SK-N-SH (cell line): ENCODE measurements around the gene SAG. TPM values are rescaled to one million over a fixed set of nuclear protein-coding genes. Genes with fewer than 3 reads are reported as not detected.

Experiments
- CTCF ChIA-PET: fragments of 300-600, 350-600 bp; formaldehyde crosslinking; extraction: SDS; loops from one replicate; lab custom pipeline; 2021; lab: Yijun Ruan, JAX
- POLR2A ChIA-PET: fragments of 350-600 bp; sonication (Branson Sonifier 250); formaldehyde crosslinking; extraction: SDS; loops from one replicate; lab custom pipeline; 2020; ENCODE audit warnings: antibody characterized with exemption, inconsistent platforms; lab: Yijun Ruan, JAX
- DNase-seq: peaks from one replicate; pipeline ENCODE4 v3.0.0; 2012
- H2AFZ ChIP-seq: fragments of 200-600 bp; sonication (generic); 2 replicates; pipeline ENCODE4 v1.8.1; 2016; ENCODE audit warnings: antibody characterized with exemption, mild to moderate bottlenecking, low read depth
- H3F3A ChIP-seq: fragments of 200-600 bp; sonication (generic); replicated peaks from 2 replicates; pipeline ENCODE3; 2016; ENCODE audit warnings: antibody characterized with exemption, mild to moderate bottlenecking; ENCODE audit not compliant: insufficient read depth
- H3K27ac ChIP-seq, 2 experiments: fragments of 200-500 bp in 1 of 2; fragments of 200-600 bp in 1 of 2; sonication (Bioruptor generic) in 1 of 2; sonication (generic), shearing (Covaris generic) in 1 of 2; 2 replicates each; pipeline versions ENCODE4 v1.5.1 to v1.6.1; 2014 to 2016; ENCODE audit warnings: low read depth in 2 of 2, inconsistent platforms in 1 of 2, low read length in 1 of 2, mild to moderate bottlenecking in 1 of 2, mixed read lengths in 1 of 2
- H3K27me3 ChIP-seq: fragments of 200-600 bp; sonication (generic), shearing (Covaris generic); 2 replicates; pipeline ENCODE4 v1.6.1; 2016; ENCODE audit warnings: mixed run types; ENCODE audit not compliant: insufficient read depth
- H3K36me3 ChIP-seq, 2 experiments: fragments of 200-500 bp in 1 of 2; fragments of 200-600 bp in 1 of 2; sonication (Bioruptor generic) in 1 of 2; sonication (generic) in 1 of 2; replicated peaks in 1 of 2; 2 replicates each; pipeline versions ENCODE3 to v1.5.1; 2014 to 2016; ENCODE audit warnings: low read length in 1 of 2, mild to moderate bottlenecking in 1 of 2; ENCODE audit not compliant: insufficient read depth in 2 of 2, control insufficient read depth in 1 of 2
- H3K4me1 ChIP-seq, 2 experiments: fragments of 200-500 bp in 1 of 2; fragments of 200-600 bp in 1 of 2; sonication (Bioruptor generic) in 1 of 2; sonication (generic), shearing (Covaris generic) in 1 of 2; 2 replicates each; pipeline versions ENCODE4 v1.5.1 to v1.6.1; 2014 to 2016; ENCODE audit warnings: low read depth in 1 of 2, low read length in 1 of 2, mixed run types in 1 of 2; ENCODE audit not compliant: insufficient read depth in 2 of 2, control insufficient read depth in 1 of 2
- H3K4me2 ChIP-seq: fragments of 200-600 bp; sonication (generic), shearing (Covaris generic); 2 replicates; pipeline ENCODE4 v1.6.1; 2017; ENCODE audit warnings: mixed run types
- H3K4me3 ChIP-seq, 2 experiments: fragments of 200-500 bp in 1 of 2; fragments of 200-600 bp in 1 of 2; sonication (Bioruptor generic) in 1 of 2; sonication (generic), shearing (Covaris generic) in 1 of 2; 2 replicates each; pipeline versions ENCODE4 v1.5.1 to v1.8.1; 2014 to 2016; ENCODE audit warnings: low read depth in 2 of 2, inconsistent platforms in 1 of 2, low read length in 1 of 2, mild to moderate bottlenecking in 1 of 2, mixed read lengths in 1 of 2, moderate library complexity in 1 of 2
- H3K79me2 ChIP-seq: fragments of 200-600 bp; sonication (generic); 2 replicates; pipeline ENCODE4 v1.8.1; 2017; ENCODE audit warnings: mild to moderate bottlenecking; ENCODE audit not compliant: insufficient read depth
- H3K9ac ChIP-seq: fragments of 200-600 bp; sonication (generic); 2 replicates; pipeline ENCODE4 v1.6.1; 2017; ENCODE audit warnings: mixed run types
- H3K9me2 ChIP-seq: fragments of 200-600 bp; sonication (generic); 2 replicates; pipeline ENCODE4 v1.6.1; 2017; ENCODE audit warnings: mixed run types
- H3K9me3 ChIP-seq: fragments of 200-600 bp; sonication (generic); 2 replicates; pipeline ENCODE4 v1.6.1; 2017; ENCODE audit warnings: mixed run types, mild to moderate bottlenecking, moderate library complexity
- H4K20me1 ChIP-seq: fragments of 200-600 bp; sonication (generic); 2 replicates; pipeline ENCODE4 v1.6.1; 2017; ENCODE audit warnings: mild to moderate bottlenecking, mixed run types; ENCODE audit not compliant: insufficient read depth
- MEF2A ChIP-seq: IDR thresholded peaks from 2 replicates; pipeline ENCODE4 v1.4.0; 2012; ENCODE audit warnings: low read depth, borderline replicate concordance
- NFIC ChIP-seq: IDR thresholded peaks from 2 replicates; pipeline ENCODE4 v1.4.0; 2012; ENCODE audit warnings: borderline replicate concordance
- RAD21 ChIP-seq: IDR thresholded peaks from 2 replicates; pipeline ENCODE4 v1.6.1; 2012; ENCODE audit warnings: mild to moderate bottlenecking, low read length
- TAF1 ChIP-seq: IDR thresholded peaks from 2 replicates; pipeline ENCODE4 v1.6.1; 2012; ENCODE audit warnings: low read depth, mild to moderate bottlenecking, low read length, moderate library complexity, borderline replicate concordance
- WGBS: methylation state at CpG from one replicate; pipeline ENCODE4 v1.1.6; 2017; ENCODE audit warnings: low lambda C conversion rate; 5-methylcytosine and 5-hydroxymethylcytosine counted together
- polyA plus RNA-seq, 3 experiments: library from polyadenylated mRNA; depleted of rRNA; stranded (reverse); fragments of >200 nt; gene quantifications; 2 replicates each; pipeline ENCODE4 v1.2.3, GENCODE V29; 2012
- small RNA-seq, 7 experiments: library from RNA; depleted of rRNA; stranded (forward); fragments of <200 nt; gene quantifications; one replicate each; pipeline ENCODE3, GENCODE V24; 2012

SAG gene
- polyA plus RNA-seq, 1 of the 3 experiments (the other 2 are of a cell fraction), result not detected

- Histone ChIP-seq H3K4me2 (no peak overlapping the region), H3K79me2 (no peaks in the 10 kb centered on the region), H3K27ac (no peak overlapping the region), H3F3A (peaks cover 5% of the 10 kb centered on the region), H2AFZ (no peak overlapping the region), H3K36me3 (peaks cover 0 to 36% of the 10 kb centered on the region in 2 experiments), H3K4me3 (no peak overlapping the region), H3K4me1 (peaks cover 0 to 6% of the 10 kb centered on the region in 2 experiments; a peak in 1 of 4 replicates), H3K9me2 (no peaks in the 10 kb centered on the region), H3K27me3 (no peaks in the 10 kb centered on the region), H4K20me1 (no peaks in the 10 kb centered on the region), H3K9ac (no peak overlapping the region), H3K9me3 (no peaks in the 10 kb centered on the region)
- DNase-seq, result no peak
- 97% methylated on average over 7 of the region's 7 CpGs for WGBS
- ChIA-PET CTCF (no interaction called here), POLR2A (no interaction called here)
- TF ChIP-seq RAD21, result no peak
- no peak for TF ChIP-seq MEF2A
- no peak for TF ChIP-seq TAF1
- TF ChIP-seq NFIC, result no peak
These were observed 88.1 kb downstream of the SAG start for GRCh38 chr2:233395687-233396086.

Small RNAs within 50 kb of the gene (small RNA-seq; reads per million reads assigned to genes)
- gene RF00019 (0 reads per million in 7 experiments), gene SCARNA5 (9.9 to 89.1 (median 20.4) reads per million in 7 experiments), gene SCARNA6 (2.1 to 16.7 (median 5.4) reads per million in 7 experiments)

Other genes starting within 250 kb of the SAG start
- 0.99 and 1.3 TPM in 2 replicates for gene INPP5D, start 247.5 kb upstream of the SAG start, polyA plus RNA-seq (2012; rRNA removed)
- gene ATG16L1, start 56.1 kb upstream of the SAG start, polyA plus RNA-seq (2012; rRNA removed), result 22.2 and 32.2 TPM in 2 replicates
- gene DGKD, start 46.7 kb downstream of the SAG start, polyA plus RNA-seq (2012; rRNA removed), result 17.7 and 21.7 TPM in 2 replicates